ENCODE data around the gene LENG8. TPM values are rescaled to one million over a fixed set of nuclear protein-coding genes. Genes with fewer than 3 reads are reported as not detected.

Gene LENG8
- total and polyA plus RNA-seq, 2 experiments from 2014 or later: 42.1 to 74.3 TPM

- no peak for DNase-seq (ENCODE audit: low spot score)
- Mint-ChIP-seq H3K27ac (peak overlapping the region; percentile 9; the same call in 1 of the 2 replicates), H3K36me3 (ENCODE audit: low read depth) (peaks cover 41% of the 10 kb centered on the region), H3K27me3 (ENCODE audit: insufficient read depth, low read depth, poor library complexity) (peaks cover 32% of the 10 kb centered on the region), H3K9me3 (peaks cover 5% of the 10 kb centered on the region; the same call in 1 of the 3 replicates), H3K4me1 (peaks cover 15% of the 10 kb centered on the region; the same call in 2 of the 3 replicates), H3K4me3 (peak overlapping the region; percentile 67)
- Histone ChIP-seq H3F3A (replicated peaks; ENCODE audit: low read depth) (peaks cover 9% of the 10 kb centered on the region; the same call in 1 of the 2 replicates), H3K9me2 (ENCODE audit: insufficient read depth) (no peaks in the 10 kb centered on the region), H3K27ac (ENCODE audit: low read depth) (no peak overlapping the region), H3K4me3 (peak overlapping the region; percentile 82), H3K4me1 (ENCODE audit: insufficient read depth) (peaks cover 3% of the 10 kb centered on the region; the same call in 1 of the 2 replicates), H3K79me2 (replicated peaks; ENCODE audit: insufficient read depth) (no peaks in the 10 kb centered on the region; the same call in 1 of the 2 replicates), H3K4me2 (peak overlapping the region; percentile 98), H4K20me1 (replicated peaks; ENCODE audit: insufficient read depth) (0 out of 2 replicates have a peak, but pooled peaks cover 6% of the 10 kb centered on the region), H2AFZ (no peak overlapping the region), H3K27me3 (ENCODE audit: insufficient read depth) (peaks cover 13% of the 10 kb centered on the region), H3K36me3 (ENCODE audit: insufficient read depth) (peaks cover 9% of the 10 kb centered on the region)
- no peak for ATAC-seq
- TF ChIP-seq POLR2AphosphoS5 (IDR thresholded peaks at IDR 0.05; ENCODE audit: low read depth): peak; percentile 19; the same call in 1 of the 2 replicates
- no peak for TF ChIP-seq JUNB (IDR thresholded peaks at IDR 0.05; ENCODE audit: unreplicated experiment)
Measured at GRCh38 chr19:54462047-54462654, 13.2 kb downstream of the LENG8 start.

GRCh38 chr19:54462655-54463530, 13.9 kb downstream of the LENG8 start:
- H3K27ac Mint-ChIP-seq: no peak overlapping the region
- peak overlapping the region; percentile 82 for H3K4me3 ChIP-seq
- H3K4me1 Mint-ChIP-seq: peaks cover 15% of the 10 kb centered on the region; the same call in 2 of the 3 replicates
- peak overlapping the region; percentile 72; the same call in 1 of the 2 replicates for H3K27ac ChIP-seq (ENCODE audit: low read depth)
- ATAC-seq (peak; percentile 47), DNase-seq (ENCODE audit: low spot score) (peak; percentile 81)
- H3K9me3 Mint-ChIP-seq: peaks cover 5% of the 10 kb centered on the region; the same call in 1 of the 3 replicates
- no peak overlapping the region for H2AFZ ChIP-seq
- H3K36me3 ChIP-seq (ENCODE audit: insufficient read depth): peaks cover 4% of the 10 kb centered on the region
- peaks cover 9% of the 10 kb centered on the region; the same call in 1 of the 2 replicates for H3F3A ChIP-seq (replicated peaks; ENCODE audit: low read depth)
- H3K4me3 Mint-ChIP-seq: peak overlapping the region; percentile 81
- 0 out of 2 replicates have a peak, but pooled peaks cover 6% of the 10 kb centered on the region for H4K20me1 ChIP-seq (replicated peaks; ENCODE audit: insufficient read depth)
- no peaks in the 10 kb centered on the region for H3K9me2 ChIP-seq (ENCODE audit: insufficient read depth)
- peaks cover 34% of the 10 kb centered on the region for H3K36me3 Mint-ChIP-seq (ENCODE audit: low read depth)
- peak overlapping the region; percentile 98 for H3K4me2 ChIP-seq
- H3K4me1 ChIP-seq (ENCODE audit: insufficient read depth): peaks cover 3% of the 10 kb centered on the region; the same call in 1 of the 2 replicates
- peaks cover 13% of the 10 kb centered on the region for H3K27me3 ChIP-seq (ENCODE audit: insufficient read depth)
- H3K79me2 ChIP-seq (replicated peaks; ENCODE audit: insufficient read depth): no peaks in the 10 kb centered on the region; the same call in 1 of the 2 replicates
- peaks cover 30% of the 10 kb centered on the region for H3K27me3 Mint-ChIP-seq (ENCODE audit: insufficient read depth, low read depth, poor library complexity)
- no peak for TF ChIP-seq ETS1 (IDR thresholded peaks at IDR 0.05)
- peak; percentile 46 to 65 for TF ChIP-seq CTCF (conservative IDR thresholded peaks at IDR 0.05; ENCODE audit: low read depth in 2 of 2)
- peak; percentile 78 for TF ChIP-seq POLR2AphosphoS5 (IDR thresholded peaks at IDR 0.05; ENCODE audit: low read depth)

Data from GM23338 (cell line).